A549 treated with AZD2906 at 1 μM for 4 hours (cell line): Measurements from ENCODE around the gene TRAP1. TPM values are rescaled to one million over a fixed set of nuclear protein-coding genes. Genes with fewer than 3 reads are reported as not detected.

Experiments
- total RNA-seq: library from RNA; stranded (reverse); fragments of 200-300 nt; extraction: Qiagen RNA extraction; gene quantifications from 5 replicates; pipeline ENCODE4 v1.2.3, GENCODE V29; 2022

The TRAP1 gene
- 121 to 141 TPM (median 133 TPM) in 5 replicates for total RNA-seq

GRCh38 chr16:3717235-3718018, at the start of gene TRAP1:
Gene TRAP1 (minus strand): TSS chr16:3717524. CDS start chr16:3717508, 16 bp downstream.

GRCh38 chr16:3654249-3654991, 62.9 kb downstream of the TRAP1 start, which contains the start of gene DNASE1:
Gene DNASE1 (plus strand): TSS chr16:3654691. CDS start chr16:3655374, 683 bp downstream.

GRCh38 chr16:3611146-3611975, 106.0 kb downstream of the TRAP1 start, which contains the start of gene SLX4:
Gene SLX4 (minus strand): TSS chr16:3611606. CDS start chr16:3608964, 2,642 bp downstream.

Other genes with a start within 250 kb of the TRAP1 start
- not detected in 5 replicates for gene C16orf90, start 222.0 kb downstream of the TRAP1 start, total RNA-seq
- gene CLUAP1, start 216.5 kb downstream of the TRAP1 start, total RNA-seq, result 17.4 to 20.5 TPM (median 19.0 TPM) in 5 replicates
- 0.02 to 0.08 TPM in 2 of 5 replicates, not detected in the others for gene NLRC3, start 140.1 kb downstream of the TRAP1 start, total RNA-seq
- 3.9 to 5.2 TPM (median 4.7 TPM) in 5 replicates for gene SLX4, start 105.9 kb downstream of the TRAP1 start, total RNA-seq
- gene DNASE1, start 62.8 kb downstream of the TRAP1 start, total RNA-seq, result 2.2 to 4.4 TPM (median 3.9 TPM) in 5 replicates
- gene CREBBP, start 163.2 kb upstream of the TRAP1 start, total RNA-seq, result 14.5 to 17.3 TPM (median 16.9 TPM) in 5 replicates